Memory B cell (primary cell): ENCODE measurements around the gene FN1.
A peak's percentile ranks its signal among the peaks of the same experiment; 100 is the strongest.

Experiments
- ATAC-seq: fragments of 150-1000 bp; cut with Tn5 transposase; 2 replicates; pipeline ENCODE4 v1.10.0; 2021; ENCODE audit warnings: low read depth, mild to moderate bottlenecking, moderate library complexity
- DNase-seq, 2 donors: peaks; one replicate each; pipeline ENCODE4 v3.0.0; 2022; ENCODE audit warnings: low spot score in 2 of 2
- H3K27ac Mint-ChIP-seq: one replicate; pipeline ENCODE4 v1.8.0; 2022; ENCODE audit warnings: mild to moderate bottlenecking, moderate library complexity, mixed read lengths
- H3K27me3 Mint-ChIP-seq: one replicate; pipeline ENCODE4 v1.8.0; 2022; ENCODE audit warnings: mixed read lengths
- H3K36me3 Mint-ChIP-seq: one replicate; pipeline ENCODE4 v1.8.0; 2022; ENCODE audit warnings: mild to moderate bottlenecking, mixed read lengths
- H3K4me1 Mint-ChIP-seq: one replicate; pipeline ENCODE4 v1.8.0; 2022; ENCODE audit warnings: mixed read lengths
- H3K4me3 Mint-ChIP-seq: one replicate; pipeline ENCODE4 v1.8.0; 2022; ENCODE audit warnings: mild to moderate bottlenecking, moderate library complexity, mixed read lengths
- H3K9me3 Mint-ChIP-seq: one replicate; pipeline ENCODE4 v1.8.0; 2022; ENCODE audit warnings: mixed read lengths

Gene FN1

DNA sequence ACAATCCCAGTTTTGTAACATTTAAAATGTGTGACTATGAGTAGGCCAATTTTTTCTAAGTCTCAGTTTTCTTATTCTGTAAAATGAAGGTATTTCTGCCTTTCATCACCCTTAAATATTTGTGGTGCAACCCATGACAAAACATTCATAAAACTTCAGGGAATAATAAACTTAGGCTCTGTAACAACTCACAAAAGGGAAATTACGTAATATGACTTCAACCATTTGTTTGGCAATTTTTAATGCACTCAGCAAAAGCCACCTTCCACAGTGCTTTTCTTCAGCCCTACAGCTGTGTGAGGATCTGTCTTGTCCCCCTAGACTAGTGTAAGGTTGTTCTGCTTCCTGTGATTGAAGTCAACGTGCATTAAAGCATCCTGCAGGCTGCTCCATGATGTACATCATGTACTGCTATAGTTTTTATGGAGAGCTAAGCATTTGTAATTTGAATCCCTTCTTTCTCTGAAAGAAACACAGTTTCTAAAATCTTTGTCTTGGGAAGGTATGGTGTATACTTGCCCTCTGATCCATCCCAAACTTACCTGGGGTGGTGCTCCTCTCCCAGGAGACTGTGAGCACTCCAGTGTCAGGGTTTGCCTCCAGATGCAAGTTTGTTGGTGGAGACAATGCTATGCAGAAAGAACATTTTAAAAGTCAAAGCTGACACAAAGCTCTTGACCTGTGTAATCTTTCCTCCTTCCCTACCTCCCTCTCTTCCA is 39.1 kb downstream of the FN1 start:
- Mint-ChIP-seq H3K9me3 (no peaks in the 10 kb centered on the region), H3K27me3 (peaks cover 4% of the 10 kb centered on the region), H3K27ac (no peak overlapping the region), H3K36me3 (no peaks in the 10 kb centered on the region), H3K4me3 (no peak overlapping the region), H3K4me1 (no peaks in the 10 kb centered on the region)
- ATAC-seq (no peak), DNase-seq (no peak)

DNA sequence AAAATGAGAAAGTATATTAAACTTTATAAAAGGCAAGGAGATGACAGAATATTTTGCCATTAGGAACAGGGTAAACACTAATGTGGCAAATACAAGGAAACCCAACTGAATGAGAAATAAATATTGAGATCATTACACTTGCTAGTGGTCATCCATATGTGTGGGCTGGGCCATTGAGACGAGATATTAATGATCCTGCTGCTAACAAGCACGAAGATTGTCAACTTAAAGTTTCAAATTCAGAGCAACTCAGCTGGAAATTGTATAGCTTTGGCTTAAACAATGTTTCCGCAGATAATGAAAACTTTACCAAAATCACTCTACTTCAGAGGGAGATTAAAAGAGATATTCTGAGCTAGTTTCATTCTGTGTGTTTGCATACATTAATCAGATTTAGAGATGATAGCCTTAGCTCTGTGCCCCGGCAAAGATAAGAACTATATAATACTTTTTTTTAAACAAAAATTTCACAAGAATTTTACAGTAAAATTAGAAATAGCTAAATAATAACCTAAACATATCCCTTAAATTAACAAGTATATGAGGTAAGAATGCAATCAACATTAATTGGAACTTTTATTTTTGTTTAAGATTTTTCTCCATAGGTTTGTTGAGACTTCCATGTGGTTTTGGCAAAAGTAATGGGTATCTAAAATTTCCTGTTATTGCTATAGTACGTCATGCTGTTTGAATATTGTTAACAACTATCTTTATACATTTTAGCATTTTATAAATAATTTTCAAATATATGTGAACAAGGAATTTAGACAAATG is 40.0 kb downstream of the FN1 start:
- Mint-ChIP-seq H3K27ac (no peak overlapping the region), H3K9me3 (no peaks in the 10 kb centered on the region), H3K27me3 (peaks cover 4% of the 10 kb centered on the region), H3K4me3 (no peak overlapping the region), H3K4me1 (peaks cover 3% of the 10 kb centered on the region), H3K36me3 (no peaks in the 10 kb centered on the region)
- no peak for DNase-seq
- no peak for ATAC-seq

DNA sequence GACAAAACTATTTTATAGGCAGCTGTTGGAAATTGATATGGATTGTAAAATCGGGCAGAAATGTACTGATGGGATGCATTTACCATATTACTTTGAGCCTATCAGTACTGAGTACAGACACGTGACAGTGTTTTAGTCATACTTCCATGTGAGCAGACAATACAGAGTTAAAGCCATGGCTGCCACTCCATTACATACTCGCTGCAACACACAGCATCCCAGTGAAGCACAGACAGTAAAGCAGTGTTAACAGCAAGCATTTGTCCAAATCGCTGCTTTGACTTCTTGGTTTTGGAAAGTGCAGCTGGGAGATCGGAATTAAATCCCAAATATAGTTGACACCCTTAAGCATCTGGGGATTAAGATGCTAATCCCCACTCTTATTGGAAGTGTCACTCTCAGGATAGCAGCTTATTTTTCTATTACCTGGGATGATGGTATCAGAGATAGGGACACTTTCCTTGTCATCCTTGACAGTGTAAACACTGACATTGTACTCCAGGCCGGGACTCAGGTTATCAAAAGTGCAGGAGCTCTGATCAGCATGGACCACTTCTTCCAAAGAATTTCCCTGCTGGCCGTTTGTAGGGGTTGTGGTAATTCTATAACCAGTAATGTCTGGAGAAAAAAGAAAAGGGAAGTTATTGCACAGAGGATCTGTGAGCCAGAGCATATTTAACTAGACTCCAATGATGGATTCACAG is 41.6 kb downstream of the FN1 start:
- Mint-ChIP-seq H3K27ac (no peak overlapping the region), H3K4me1 (peaks cover 3% of the 10 kb centered on the region), H3K36me3 (no peaks in the 10 kb centered on the region), H3K4me3 (no peak overlapping the region), H3K27me3 (peaks cover 4% of the 10 kb centered on the region), H3K9me3 (no peaks in the 10 kb centered on the region)
- ATAC-seq (no peak), DNase-seq (no peak)

DNA sequence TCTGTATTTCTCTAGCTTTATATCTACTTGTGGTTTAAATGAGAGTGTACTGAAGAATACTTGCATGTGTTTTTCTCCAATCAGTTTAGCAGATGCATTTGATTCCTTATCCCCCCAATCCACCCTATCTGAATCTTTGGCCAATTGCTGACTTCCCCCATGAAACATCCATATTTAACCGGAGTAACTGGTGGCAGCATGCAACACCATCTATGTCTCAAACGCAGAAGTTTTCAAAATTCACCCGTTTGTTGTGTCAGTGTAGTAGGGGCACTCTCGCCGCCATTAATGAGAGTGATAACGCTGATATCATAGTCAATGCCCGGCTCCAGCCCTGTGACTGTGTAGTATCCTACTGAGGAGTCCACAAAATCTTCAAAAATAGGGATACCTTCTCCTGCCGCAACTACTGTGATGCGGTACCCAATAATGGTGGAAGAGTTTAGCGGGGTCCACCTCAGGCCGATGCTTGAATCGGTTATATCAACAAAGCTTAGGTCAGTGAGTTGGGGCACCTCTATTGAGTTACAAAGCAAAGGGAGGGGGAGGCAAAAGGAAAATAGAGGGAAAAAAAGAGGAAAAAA is 43.1 kb downstream of the FN1 start:
- Mint-ChIP-seq H3K27me3 (peaks cover 4% of the 10 kb centered on the region), H3K4me3 (no peak overlapping the region), H3K27ac (no peak overlapping the region), H3K4me1 (peaks cover 3% of the 10 kb centered on the region), H3K36me3 (no peaks in the 10 kb centered on the region), H3K9me3 (no peaks in the 10 kb centered on the region)
- ATAC-seq: no peak
- DNase-seq: no peak

DNA sequence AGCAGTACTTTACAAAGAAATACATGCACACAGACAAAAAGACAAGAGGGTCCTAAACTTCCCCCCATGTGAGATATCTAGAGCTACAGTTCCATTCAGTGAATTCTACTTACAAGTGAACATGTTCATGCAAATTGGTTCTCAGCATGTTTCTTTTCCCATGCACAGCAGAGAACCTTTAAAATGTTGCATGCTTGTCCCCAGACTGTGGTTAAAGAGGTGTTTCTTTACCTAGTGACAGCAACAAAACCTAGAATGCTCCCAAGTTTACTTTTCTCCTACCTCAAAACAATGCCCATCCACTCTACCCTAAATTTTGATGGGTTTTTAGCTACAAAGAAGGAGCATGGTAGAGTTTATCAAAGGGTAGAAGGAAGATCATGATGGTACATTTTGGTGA is 43.7 kb downstream of the FN1 start:
- Mint-ChIP-seq H3K4me1 (peaks cover 3% of the 10 kb centered on the region), H3K27me3 (peaks cover 2% of the 10 kb centered on the region), H3K36me3 (no peaks in the 10 kb centered on the region), H3K9me3 (no peaks in the 10 kb centered on the region), H3K27ac (no peak overlapping the region), H3K4me3 (no peak overlapping the region)
- DNase-seq: no peak
- ATAC-seq: no peak

DNA sequence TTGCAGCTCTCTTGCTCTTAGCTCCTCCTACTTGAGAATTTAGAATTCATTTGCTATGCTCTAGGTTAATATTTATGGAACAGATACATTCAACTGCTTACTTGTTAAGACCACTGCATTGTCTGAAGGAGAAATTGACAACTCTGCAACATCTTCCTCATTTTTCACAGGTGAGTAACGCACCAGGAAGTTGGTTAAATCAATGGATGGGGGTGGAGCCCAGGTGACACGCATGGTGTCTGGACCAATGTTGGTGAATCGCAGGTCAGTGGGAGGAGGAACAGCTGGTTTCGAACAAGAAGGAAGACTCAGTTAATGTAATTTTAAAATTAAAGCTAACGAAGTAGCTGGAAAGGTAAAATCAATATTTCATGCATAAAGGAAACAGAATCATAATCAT is 44.3 kb downstream of the FN1 start:
- Mint-ChIP-seq H3K36me3 (no peaks in the 10 kb centered on the region), H3K27me3 (peaks cover 2% of the 10 kb centered on the region), H3K4me3 (no peak overlapping the region), H3K27ac (no peak overlapping the region), H3K4me1 (peaks cover 3% of the 10 kb centered on the region), H3K9me3 (no peaks in the 10 kb centered on the region)
- DNase-seq (no peak), ATAC-seq (peak; percentile 71)

DNA sequence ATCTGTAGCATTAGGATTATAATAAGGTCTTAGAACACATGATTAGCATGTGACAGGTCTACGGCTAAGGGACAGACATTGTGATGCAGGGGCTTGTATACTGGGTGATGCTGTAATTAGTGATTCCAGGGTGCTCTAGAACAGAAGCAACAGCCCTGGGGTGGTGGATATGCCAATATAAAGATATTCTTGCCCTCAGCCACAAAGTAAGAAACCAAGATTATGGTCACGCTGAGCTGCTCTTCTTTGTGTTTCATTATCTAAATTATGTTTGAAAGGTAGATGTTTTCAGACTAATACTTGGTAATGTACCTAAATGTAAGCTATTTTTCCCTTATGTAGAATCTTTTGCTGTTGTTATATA is 45.3 kb downstream of the FN1 start:
- Mint-ChIP-seq H3K4me1 (peaks cover 3% of the 10 kb centered on the region), H3K36me3 (no peaks in the 10 kb centered on the region), H3K27ac (no peak overlapping the region), H3K4me3 (no peak overlapping the region), H3K9me3 (no peaks in the 10 kb centered on the region), H3K27me3 (peaks cover 2% of the 10 kb centered on the region)
- DNase-seq (no peak), ATAC-seq (no peak)

DNA sequence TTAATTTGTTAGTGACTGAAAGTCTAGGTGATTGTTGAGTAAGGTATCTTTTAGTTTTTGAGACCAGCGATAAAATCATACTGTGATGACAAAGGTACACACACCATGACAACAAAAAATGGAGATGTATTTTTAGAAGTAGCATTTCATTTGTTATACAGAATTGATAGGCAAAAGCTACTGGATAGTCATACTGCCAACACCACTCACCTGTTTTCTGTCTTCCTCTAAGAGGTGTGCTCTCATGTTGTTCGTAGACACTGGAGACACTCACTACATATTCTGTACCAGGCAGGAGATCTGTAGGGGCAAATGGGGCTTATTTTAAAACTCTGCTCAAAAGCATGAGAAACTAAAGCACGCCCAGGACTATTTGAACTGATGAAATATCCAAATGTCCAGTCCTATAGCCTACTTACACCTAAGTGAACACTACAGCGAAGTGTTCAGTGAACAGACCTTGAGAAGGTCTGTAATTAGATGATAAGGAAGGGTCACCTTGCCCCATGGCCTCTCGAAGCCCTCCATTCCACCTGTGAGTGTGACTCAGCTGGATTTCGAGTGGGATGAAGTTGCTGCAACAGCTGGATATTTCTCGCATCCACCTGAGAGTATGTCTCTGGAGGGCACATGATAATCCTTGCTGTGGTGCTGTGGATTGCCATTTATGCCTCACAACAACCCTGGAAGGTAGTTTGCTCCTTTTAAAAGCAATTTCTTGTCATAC is 47.7 kb downstream of the FN1 start:
- no peak for DNase-seq
- Mint-ChIP-seq H3K4me1 (peaks cover 3% of the 10 kb centered on the region), H3K9me3 (no peaks in the 10 kb centered on the region), H3K36me3 (no peaks in the 10 kb centered on the region), H3K4me3 (no peak overlapping the region), H3K27ac (no peak overlapping the region), H3K27me3 (peaks cover 2% of the 10 kb centered on the region)
- ATAC-seq: no peak

DNA sequence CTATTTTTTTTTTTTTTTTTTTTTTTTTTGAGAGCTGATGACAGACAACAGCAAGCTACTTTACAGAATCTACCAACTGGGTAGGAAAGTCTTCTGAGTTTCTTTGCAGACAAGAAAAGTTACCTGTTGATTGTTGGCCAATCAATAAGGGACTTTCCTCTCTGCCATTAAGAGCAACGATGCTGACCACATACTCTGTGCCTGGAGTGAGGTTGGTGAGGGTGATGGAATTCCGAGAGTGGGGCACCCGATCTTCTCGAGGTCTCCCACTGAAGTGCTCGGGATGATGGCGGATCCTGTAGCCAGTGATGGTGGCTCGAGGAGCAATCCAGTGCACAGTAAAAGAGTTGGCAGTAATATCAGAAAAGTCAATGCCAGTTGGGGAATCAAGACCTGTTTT is 49.3 kb downstream of the FN1 start:
- no peak overlapping the region for H3K27ac Mint-ChIP-seq
- ATAC-seq: no peak
- no peaks in the 10 kb centered on the region for H3K9me3 Mint-ChIP-seq
- peaks cover 2% of the 10 kb centered on the region for H3K4me1 Mint-ChIP-seq
- no peak for DNase-seq
- no peaks in the 10 kb centered on the region for H3K27me3 Mint-ChIP-seq
- no peaks in the 10 kb centered on the region for H3K36me3 Mint-ChIP-seq
- H3K4me3 Mint-ChIP-seq: no peak overlapping the region

DNA sequence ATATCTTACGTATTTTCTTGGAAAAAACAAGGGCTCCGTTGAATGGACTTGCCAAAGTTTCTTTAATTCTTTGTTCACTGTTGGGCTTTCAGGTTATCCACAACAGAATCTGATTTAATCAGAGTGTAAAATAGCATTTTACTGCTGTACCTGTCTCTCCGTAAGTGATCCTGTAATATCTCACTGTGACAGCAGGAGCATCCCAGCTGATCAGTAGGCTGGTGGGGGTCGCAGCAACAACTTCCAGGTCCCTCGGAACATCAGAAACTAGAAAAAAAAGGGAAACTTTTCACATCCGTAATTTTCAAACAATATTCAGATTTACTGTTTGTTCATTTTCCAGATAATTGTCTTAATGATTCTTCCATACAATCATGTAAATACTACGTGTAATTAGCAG is 51.2 kb downstream of the FN1 start:
- no peaks in the 10 kb centered on the region for H3K27me3 Mint-ChIP-seq
- no peaks in the 10 kb centered on the region for H3K9me3 Mint-ChIP-seq
- no peak for ATAC-seq

DNA sequence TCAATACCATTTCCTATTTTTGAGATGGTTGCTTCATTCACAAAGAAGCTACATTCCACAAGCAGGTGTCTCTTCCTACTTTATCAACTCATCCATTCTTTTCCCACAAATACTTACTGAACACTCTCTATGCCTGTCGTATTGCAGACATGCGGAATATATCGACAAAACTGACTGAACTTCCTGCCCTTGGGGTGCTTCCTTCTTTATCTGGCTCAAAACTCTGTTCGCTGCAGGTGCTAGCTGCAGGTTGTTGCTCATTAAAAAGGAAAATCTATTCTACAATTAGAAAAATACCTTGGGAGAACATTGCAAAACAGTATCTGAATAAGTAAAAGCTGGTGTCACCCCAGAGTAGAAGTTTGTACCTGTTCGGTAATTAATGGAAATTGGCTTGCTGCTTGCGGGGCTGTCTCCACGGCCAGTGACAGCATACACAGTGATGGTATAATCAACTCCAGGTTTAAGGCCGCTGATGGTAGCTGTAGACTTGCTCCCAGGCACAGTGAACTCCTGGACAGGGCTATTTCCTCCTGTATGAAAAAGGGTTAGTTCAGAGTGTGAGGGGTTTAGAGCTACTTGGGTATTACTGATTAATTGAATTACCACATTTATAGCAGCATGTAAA is 52.1 kb downstream of the FN1 start:
- ATAC-seq (no peak), DNase-seq (no peak)
- H3K4me3 Mint-ChIP-seq: no peak overlapping the region
- no peaks in the 10 kb centered on the region for H3K9me3 Mint-ChIP-seq
- no peaks in the 10 kb centered on the region for H3K36me3 Mint-ChIP-seq
- H3K4me1 Mint-ChIP-seq: no peaks in the 10 kb centered on the region
- no peak overlapping the region for H3K27ac Mint-ChIP-seq
- H3K27me3 Mint-ChIP-seq: no peaks in the 10 kb centered on the region

More for the DNA sequence above, 51.2 kb downstream of the FN1 start:
- Mint-ChIP-seq H3K27ac (no peak overlapping the region), H3K36me3 (no peaks in the 10 kb centered on the region), H3K4me1 (no peaks in the 10 kb centered on the region), H3K4me3 (no peak overlapping the region)
- DNase-seq: no peak

DNA sequence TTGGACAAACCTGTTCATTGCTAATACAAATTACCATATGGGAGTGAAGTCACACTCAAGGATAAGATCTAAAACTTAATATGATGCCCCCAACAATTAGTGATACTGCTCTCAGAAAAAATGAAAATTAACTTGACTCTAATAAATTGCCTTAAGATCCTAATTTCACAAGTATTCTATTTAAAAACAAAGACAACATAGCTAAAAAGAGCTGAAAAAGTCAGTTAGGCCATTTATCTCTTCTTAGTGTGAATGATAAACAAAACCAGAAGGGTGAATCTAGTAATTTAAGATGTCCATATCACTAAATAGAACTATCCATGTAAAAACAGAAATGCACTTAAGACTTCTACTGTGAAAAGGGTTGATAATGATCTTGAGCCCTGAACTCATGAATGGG is 53.4 kb downstream of the FN1 start:
- no peaks in the 10 kb centered on the region for H3K36me3 Mint-ChIP-seq

DNA sequence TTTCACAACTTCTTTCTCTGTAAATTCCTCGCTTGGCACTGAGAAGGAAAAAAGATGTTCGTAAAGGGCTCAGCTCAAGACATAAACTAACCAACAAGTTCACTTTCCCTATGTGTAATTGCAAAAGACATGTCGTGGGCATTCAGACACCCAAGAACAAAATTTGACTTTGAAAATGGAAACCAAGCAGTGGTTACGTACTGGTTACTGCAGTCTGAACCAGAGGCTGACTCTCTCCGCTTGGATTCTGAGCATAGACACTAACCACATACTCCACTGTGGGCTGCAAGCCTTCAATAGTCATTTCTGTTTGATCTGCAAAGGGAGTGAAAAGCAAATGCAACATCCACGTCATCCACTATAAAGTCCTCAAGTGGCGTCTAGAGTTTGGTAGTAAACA is 53.9 kb downstream of the FN1 start:
- Mint-ChIP-seq H3K9me3 (no peaks in the 10 kb centered on the region), H3K27ac (no peak overlapping the region), H3K27me3 (no peaks in the 10 kb centered on the region), H3K4me1 (no peaks in the 10 kb centered on the region), H3K36me3 (no peaks in the 10 kb centered on the region), H3K4me3 (no peak overlapping the region)
- no peak for DNase-seq
- ATAC-seq: no peak

More for the DNA sequence above, 53.4 kb downstream of the FN1 start:
- ATAC-seq: no peak
- Mint-ChIP-seq H3K4me1 (no peaks in the 10 kb centered on the region), H3K4me3 (no peak overlapping the region), H3K9me3 (no peaks in the 10 kb centered on the region), H3K27ac (no peak overlapping the region), H3K27me3 (no peaks in the 10 kb centered on the region)
- DNase-seq: no peak
